ENCODE data around the gene ST14. TPM values are rescaled to one million over a fixed set of nuclear protein-coding genes. Genes with fewer than 3 reads are reported as not detected.

The ST14 gene
- total RNA-seq, 1 experiment from 2014 or later: 0.30 TPM

- intact Hi-C loops (cut with micrococcal nuclease; ENCODE audit: unreplicated experiment): loop anchor here (10.0 kb wide), 1 partner anchor 679 kb away; no protein-coding TSS in a partner anchor
- no peak for TF ChIP-seq CTCF (conservative IDR thresholded peaks at IDR 0.05; ENCODE audit: low read depth, low read length)
- TF ChIP-seq EZH2 (IDR thresholded peaks at IDR 0.05; ENCODE audit: borderline replicate concordance, low read depth, low read length, poor library complexity, severe bottlenecking): no peak
- Histone ChIP-seq H3K27ac (ENCODE audit: low read depth, low read length, poor library complexity, severe bottlenecking) (no peak overlapping the region), H3K4me1 (ENCODE audit: insufficient read depth, low read length, poor library complexity, severe bottlenecking) (no peaks in the 10 kb centered on the region), H3K36me3 (ENCODE audit: insufficient read depth, low read length, poor library complexity, severe bottlenecking) (no peaks in the 10 kb centered on the region), H3K4me3 (ENCODE audit: low read depth, low read length, poor library complexity, severe bottlenecking) (no peak overlapping the region), H3K27me3 (replicated peaks; ENCODE audit: insufficient read depth, low read depth, low read length, poor library complexity) (no peaks in the 10 kb centered on the region), H3K9me3 (ENCODE audit: low read depth, low read length, poor library complexity, severe bottlenecking) (no peaks in the 10 kb centered on the region)
- ChIA-PET CTCF (no interaction called here), POLR2A (ENCODE audit: low non-redundant PET) (no interaction called here)
- DNase-seq (ENCODE audit: low spot score): no peak
- BruUV-seq (replicated peaks): no TSS peak
Measured at GRCh38 chr11:130216221-130216550, 56.6 kb downstream of the ST14 start.

GRCh38 chr11:130216591-130217132 lies 57.1 kb downstream of the ST14 start:
- no peak for TF ChIP-seq EZH2 (IDR thresholded peaks at IDR 0.05; ENCODE audit: borderline replicate concordance, low read depth, low read length, poor library complexity, severe bottlenecking)
- no peak for TF ChIP-seq CTCF (conservative IDR thresholded peaks at IDR 0.05; ENCODE audit: low read depth, low read length)
- H3K4me1 ChIP-seq (ENCODE audit: insufficient read depth, low read length, poor library complexity, severe bottlenecking): no peaks in the 10 kb centered on the region
- no peak for DNase-seq (ENCODE audit: low spot score)
- POLR2A ChIA-PET (ENCODE audit: low non-redundant PET): no interaction called here
- intact Hi-C loops (cut with micrococcal nuclease; ENCODE audit: unreplicated experiment): loop anchor here (10.0 kb wide), 1 partner anchor 678 kb away; no protein-coding TSS in a partner anchor
- no peaks in the 10 kb centered on the region for H3K36me3 ChIP-seq (ENCODE audit: insufficient read depth, low read length, poor library complexity, severe bottlenecking)
- H3K4me3 ChIP-seq (ENCODE audit: low read depth, low read length, poor library complexity, severe bottlenecking): no peak overlapping the region
- CTCF ChIA-PET: no interaction called here
- H3K9me3 ChIP-seq (ENCODE audit: low read depth, low read length, poor library complexity, severe bottlenecking): no peaks in the 10 kb centered on the region
- BruUV-seq (replicated peaks): no TSS peak
- no peak overlapping the region for H3K27ac ChIP-seq (ENCODE audit: low read depth, low read length, poor library complexity, severe bottlenecking)
- no peaks in the 10 kb centered on the region for H3K27me3 ChIP-seq (replicated peaks; ENCODE audit: insufficient read depth, low read depth, low read length, poor library complexity)

GRCh38 chr11:130217133-130218031 lies 57.8 kb downstream of the ST14 start:
- TF ChIP-seq EZH2 (IDR thresholded peaks at IDR 0.05; ENCODE audit: borderline replicate concordance, low read depth, low read length, poor library complexity, severe bottlenecking) (no peak), CTCF (conservative IDR thresholded peaks at IDR 0.05; ENCODE audit: low read depth, low read length) (no peak)
- H3K4me1 ChIP-seq (ENCODE audit: insufficient read depth, low read length, poor library complexity, severe bottlenecking): no peaks in the 10 kb centered on the region
- ChIA-PET POLR2A (ENCODE audit: low non-redundant PET) (no interaction called here), CTCF (no interaction called here)
- no peak overlapping the region for H3K27ac ChIP-seq (ENCODE audit: low read depth, low read length, poor library complexity, severe bottlenecking)
- no peaks in the 10 kb centered on the region for H3K36me3 ChIP-seq (ENCODE audit: insufficient read depth, low read length, poor library complexity, severe bottlenecking)
- BruUV-seq (replicated peaks): no TSS peak
- no peaks in the 10 kb centered on the region for H3K27me3 ChIP-seq (replicated peaks; ENCODE audit: insufficient read depth, low read depth, low read length, poor library complexity)
- DNase-seq (ENCODE audit: low spot score): no peak
- H3K9me3 ChIP-seq (ENCODE audit: low read depth, low read length, poor library complexity, severe bottlenecking): no peaks in the 10 kb centered on the region
- H3K4me3 ChIP-seq (ENCODE audit: low read depth, low read length, poor library complexity, severe bottlenecking): no peak overlapping the region
- intact Hi-C loops (cut with micrococcal nuclease; ENCODE audit: unreplicated experiment): loop anchor here (2.0 to 10.0 kb wide), 2 partner anchors 647 to 677 kb away; no protein-coding TSS in a partner anchor
